Testis (tissue), 3 donors: ENCODE results near the gene BCS1L. TPM values are rescaled to one million over a fixed set of nuclear protein-coding genes. Genes with fewer than 3 reads are reported as not detected.

ENCODE experiments used
- DNase-seq: peaks from one replicate; pipeline ENCODE4 v3.0.0-alpha.2; 2019
- H3K27ac ChIP-seq, 2 donors: fragments of 200-600 bp; sonication (generic); one replicate each; pipeline ENCODE4 v1.5.1; 2019
- H3K27me3 ChIP-seq: fragments of 200-600 bp; sonication (generic); one replicate; pipeline ENCODE4 v1.5.1; 2019
- H3K36me3 ChIP-seq: fragments of 200-600 bp; sonication (generic); one replicate; pipeline ENCODE4 v1.5.1; 2017; ENCODE audit warnings: low read depth; ENCODE audit errors: missing control alignments
- H3K4me1 ChIP-seq: fragments of 200-600 bp; sonication (generic); one replicate; pipeline ENCODE4 v1.5.1; 2019
- H3K4me3 ChIP-seq, 2 donors: fragments of 200-600 bp; sonication (generic); one replicate each; pipeline ENCODE4 v1.5.1; 2017 to 2019
- H3K9me3 ChIP-seq: fragments of 200-600 bp; sonication (generic); one replicate; pipeline ENCODE4 v1.5.1; 2017
- CTCF ChIP-seq, 3 experiments: fragments of 450-650 bp in 2 of 3; fragments of 200-600 bp in 1 of 3; sonication (generic) in 1 of 3; IDR thresholded peaks; one replicate each; pipeline ENCODE4 v1.5.1; 2016 to 2019; ENCODE audit warnings: antibody characterized with exemption in 3 of 3, mild to moderate bottlenecking in 2 of 3, moderate library complexity in 1 of 3
- POLR2A ChIP-seq: fragments of 450-650 bp; IDR thresholded peaks from one replicate; pipeline ENCODE4 v1.6.1; 2017; ENCODE audit warnings: antibody characterized with exemption, mild to moderate bottlenecking, moderate library complexity
- WGBS, 2 donors: methylation state at CpG; one replicate each; pipeline ENCODE4 v1.1.5; 2018; 5-methylcytosine and 5-hydroxymethylcytosine counted together
- intact Hi-C: fragments of 100-400 bp; cut with DNase I; formaldehyde crosslinking; loops from one replicate; pipeline ENCODE4 v1.15.1; 2023; ENCODE audit warnings: low total_unique reads
- polyA plus RNA-seq: library from polyadenylated mRNA; stranded (reverse); fragments of 350-450 nt; fragmentation: Illumina TruSeq; extraction: RNeasy Lipid Tissue Mini Kit (QIAGEN cat#74804); gene quantifications from one replicate; pipeline ENCODE4 v1.2.3, GENCODE V29; 2014; ENCODE audit warnings: low read depth, low replicate concordance; ENCODE audit not compliant: insufficient read depth
- total RNA-seq, 2 donors: library from RNA; depleted of rRNA; stranded (reverse); fragments of >200 nt; gene quantifications; one replicate each; pipeline ENCODE4 v1.2.3, GENCODE V29; 2016

Gene BCS1L
- total and polyA plus RNA-seq, 3 donors from 2014 or later = 22.3 to 39.4 (median 37.0) TPM

GRCh38 chr2:218635719-218636118 is 23.8 kb upstream of the BCS1L start:
- Histone ChIP-seq H3K27ac (no peak overlapping the region), H3K4me1 (no peaks in the 10 kb centered on the region), H3K36me3 (no peaks in the 10 kb centered on the region), H3K4me3 (no peak overlapping the region), H3K27me3 (no peaks in the 10 kb centered on the region), H3K9me3 (no peaks in the 10 kb centered on the region)
- DNase-seq = no peak
- TF ChIP-seq CTCF (IDR thresholded peaks at IDR 0.05) (no peak), POLR2A (no peak)
- WGBS, 2 donors = 90 to 94% methylated on average over 5 of the region's 5 CpGs
- intact Hi-C loops = no loop called here

GRCh38 chr2:218638372-218638771 is 21.1 kb upstream of the BCS1L start:
- no peak for TF ChIP-seq CTCF (IDR thresholded peaks at IDR 0.05)
- TF ChIP-seq POLR2A = no peak
- Histone ChIP-seq H3K27ac (no peak overlapping the region), H3K9me3 (no peaks in the 10 kb centered on the region), H3K4me3 (no peak overlapping the region), H3K36me3 (no peaks in the 10 kb centered on the region), H3K27me3 (no peaks in the 10 kb centered on the region), H3K4me1 (no peaks in the 10 kb centered on the region)
- 96 to 97% methylated on average over 18 of the region's 18 CpGs for WGBS, 2 donors
- DNase-seq = no peak
- intact Hi-C loops = no loop called here

GRCh38 chr2:218642121-218642656 is 17.3 kb upstream of the BCS1L start:
- intact Hi-C loops = no loop called here

GRCh38 chr2:218642786-218643185 is 16.7 kb upstream of the BCS1L start:
- DNase-seq = no peak
- intact Hi-C loops = no loop called here

More at GRCh38 chr2:218642121-218642656, 17.3 kb upstream of the BCS1L start:
- Histone ChIP-seq H3K27me3 (no peaks in the 10 kb centered on the region), H3K36me3 (no peaks in the 10 kb centered on the region), H3K9me3 (no peaks in the 10 kb centered on the region), H3K4me3 (no peak overlapping the region), H3K4me1 (no peaks in the 10 kb centered on the region), H3K27ac (no peak overlapping the region)
- TF ChIP-seq POLR2A (no peak), CTCF (IDR thresholded peaks at IDR 0.05) (no peak)
- WGBS, 2 donors = 93 to 98% methylated on average over 6 to 17 of the region's 18 CpGs
- DNase-seq = no peak

More at GRCh38 chr2:218642786-218643185, 16.7 kb upstream of the BCS1L start:
- Histone ChIP-seq H3K27me3 (no peaks in the 10 kb centered on the region), H3K9me3 (no peaks in the 10 kb centered on the region), H3K4me3 (no peak overlapping the region), H3K4me1 (no peaks in the 10 kb centered on the region), H3K36me3 (no peaks in the 10 kb centered on the region), H3K27ac (no peak overlapping the region)
- WGBS, 2 donors = 85 to 93% methylated on average over 12 to 16 of the region's 17 CpGs
- TF ChIP-seq POLR2A (no peak), CTCF (IDR thresholded peaks at IDR 0.05) (no peak)
